Bronchial smooth muscle cell (primary cell): ENCODE measurements around the gene C2orf76. TPM values are rescaled to one million over a fixed set of nuclear protein-coding genes. Genes with fewer than 3 reads are reported as not detected.

ENCODE experiments used
- total RNA-seq: library from RNA; depleted of rRNA; stranded (reverse); fragments of >200 nt; gene quantifications from 2 replicates; pipeline ENCODE4 v1.2.1, GENCODE V29; 2014

C2orf76 gene
- 11.0 and 11.7 TPM in 2 replicates for total RNA-seq

DNA sequence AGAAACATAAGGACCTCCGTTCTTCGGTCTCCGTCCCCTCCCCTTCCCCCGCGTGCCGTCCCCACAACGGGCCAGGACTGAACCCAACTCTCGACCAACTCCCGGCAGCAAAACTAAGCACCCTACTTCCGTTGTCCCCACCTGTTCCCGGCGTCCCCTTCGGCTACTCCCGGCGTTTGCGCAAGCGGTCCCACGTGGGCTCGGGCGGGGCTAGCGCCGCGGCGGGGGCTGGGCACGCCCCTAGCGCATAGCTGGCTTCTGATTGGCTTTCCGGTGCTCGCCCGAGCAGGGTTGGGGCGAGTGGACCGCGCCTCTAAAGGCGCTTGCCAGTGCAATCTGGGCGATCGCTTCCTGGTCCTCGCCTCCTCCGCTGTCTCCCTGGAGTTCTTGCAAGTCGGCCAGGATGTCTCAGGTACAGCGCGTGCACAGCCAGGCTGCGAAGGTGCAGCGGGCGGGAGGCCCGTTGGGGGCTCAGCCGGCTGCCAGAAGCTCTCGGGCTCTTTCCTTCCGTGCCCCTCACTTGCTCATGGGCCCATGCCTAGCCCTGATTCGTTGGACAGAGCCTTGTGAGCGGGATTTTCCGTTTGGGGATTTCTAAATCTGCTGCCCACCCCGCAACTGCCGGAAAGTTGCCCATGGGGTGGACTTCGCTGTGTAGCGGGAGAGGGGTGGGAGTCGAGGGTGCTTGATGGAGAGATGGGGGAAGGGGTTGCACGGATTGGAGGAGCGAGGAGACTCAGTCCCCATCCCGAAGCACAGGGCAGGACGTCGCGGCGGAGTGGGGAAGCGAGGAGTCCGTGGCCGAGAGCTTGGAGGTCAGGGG lies at the start of gene C2orf76, which contains the start of gene DBI:
TSS of gene C2orf76 (minus strand) at position 186 of the 823 bp plus-strand sequence. CDS start 26,875 bp downstream, outside the sequence.
TSS of gene DBI (plus strand) at position 329 of the 823 bp plus-strand sequence. CDS start at position 404, 75 bp downstream.

Other genes with a start within 250 kb of the C2orf76 start
- not detected in 2 replicates for gene C1QL2, start 208.1 kb downstream of the C2orf76 start, total RNA-seq
- 6.1 and 15.4 TPM in 2 replicates for gene STEAP3, start 143.0 kb downstream of the C2orf76 start, total RNA-seq
- gene DBI, start 143 bp upstream of the C2orf76 start, total RNA-seq: 101 and 116 TPM in 2 replicates
- 0.32 and 0.60 TPM in 2 replicates for gene TMEM37, start 65.0 kb upstream of the C2orf76 start, total RNA-seq
- gene SCTR, start 157.6 kb upstream of the C2orf76 start, total RNA-seq: not detected in 2 replicates
- not detected in 2 replicates for gene CFAP221, start 177.6 kb upstream of the C2orf76 start, total RNA-seq